Activated gamma-delta T cell treated with anti-CD3 and anti-CD28 coated beads, Interleukin-2, amount 50 U/mL, for 16 hours (primary cell): ENCODE measurements around the gene ZHX3.

Experiments
- DNase-seq: peaks from one replicate; pipeline ENCODE4 v3.0.0-alpha.2; 2020; ENCODE audit warnings: low read depth

The ZHX3 gene

GRCh38 chr20:41352666-41353065 lies 35.1 kb upstream of the ZHX3 start:
- no peak for DNase-seq

- no peak for DNase-seq
Measured at GRCh38 chr20:41352106-41352505, 34.6 kb upstream of the ZHX3 start.

- no peak for DNase-seq
Measured at GRCh38 chr20:41350408-41350962, 33.0 kb upstream of the ZHX3 start.

- DNase-seq = no peak
Measured at GRCh38 chr20:41349943-41350342, 32.4 kb upstream of the ZHX3 start.

GRCh38 chr20:41349266-41349665 lies 31.7 kb upstream of the ZHX3 start:
- DNase-seq = no peak

GRCh38 chr20:41348430-41349172 lies 31.1 kb upstream of the ZHX3 start:
- DNase-seq = no peak

GRCh38 chr20:41347523-41348429 lies 30.2 kb upstream of the ZHX3 start:
- no peak for DNase-seq

- no peak for DNase-seq
Measured at GRCh38 chr20:41345729-41346067, 28.2 kb upstream of the ZHX3 start.

- no peak for DNase-seq
Measured at GRCh38 chr20:41344938-41345728, 27.6 kb upstream of the ZHX3 start.

GRCh38 chr20:41344477-41344876 lies 26.9 kb upstream of the ZHX3 start:
- no peak for DNase-seq

- DNase-seq = no peak
Measured at GRCh38 chr20:41342474-41343464, 25.2 kb upstream of the ZHX3 start.

GRCh38 chr20:41340327-41341055 lies 23.0 kb upstream of the ZHX3 start, which contains the start of gene LPIN3:
TSS of gene LPIN3 (plus strand) at chr20:41340821. CDS start at chr20:41345804, 4,983 bp downstream.
- peak; percentile 10 for DNase-seq

- peak; percentile 71 for DNase-seq
Measured at GRCh38 chr20:41339957-41340326, 22.4 kb upstream of the ZHX3 start.

- no peak for DNase-seq
Measured at GRCh38 chr20:41336711-41337492, 19.4 kb upstream of the ZHX3 start.

- DNase-seq = no peak
Measured at GRCh38 chr20:41335591-41335990, 18.1 kb upstream of the ZHX3 start.

- no peak for DNase-seq
Measured at GRCh38 chr20:41334443-41335421, 17.2 kb upstream of the ZHX3 start.

- no peak for DNase-seq
Measured at GRCh38 chr20:41334036-41334435, 16.5 kb upstream of the ZHX3 start.

GRCh38 chr20:41331731-41332130 lies 14.2 kb upstream of the ZHX3 start:
- DNase-seq = no peak
